ENCODE data around the gene DUSP1.
A peak's percentile ranks its signal among the peaks of the same experiment; 100 is the strongest.

The DUSP1 gene

GRCh38 chr5:172762214-172763119, 8.5 kb downstream of the DUSP1 start:
- no peak for DNase-seq

- no peak for DNase-seq
Measured at GRCh38 chr5:172760959-172761358, 10.0 kb downstream of the DUSP1 start.

GRCh38 chr5:172760136-172760535, 10.9 kb downstream of the DUSP1 start:
- DNase-seq: no peak

GRCh38 chr5:172758834-172759149, 12.2 kb downstream of the DUSP1 start:
- DNase-seq: no peak

GRCh38 chr5:172758077-172758833, 12.7 kb downstream of the DUSP1 start:
- peak; percentile 47 for DNase-seq

GRCh38 chr5:172757394-172758010, 13.5 kb downstream of the DUSP1 start:
- no peak for DNase-seq

- no peak for DNase-seq
Measured at GRCh38 chr5:172756764-172757393, 14.1 kb downstream of the DUSP1 start.

GRCh38 chr5:172754596-172755356, 16.2 kb downstream of the DUSP1 start:
- no peak for DNase-seq

- DNase-seq: no peak
Measured at GRCh38 chr5:172753101-172753500, 17.9 kb downstream of the DUSP1 start.

GRCh38 chr5:172751761-172752510, 19.1 kb downstream of the DUSP1 start:
- DNase-seq: no peak

- DNase-seq: no peak
Measured at GRCh38 chr5:172749881-172750633, 20.9 kb downstream of the DUSP1 start.

- no peak for DNase-seq
Measured at GRCh38 chr5:172749076-172749475, 21.9 kb downstream of the DUSP1 start.

GRCh38 chr5:172748341-172748843, 22.6 kb downstream of the DUSP1 start:
- DNase-seq: no peak

- DNase-seq: no peak
Measured at GRCh38 chr5:172747471-172747870, 23.5 kb downstream of the DUSP1 start.

- no peak for DNase-seq
Measured at GRCh38 chr5:172746725-172747124, 24.3 kb downstream of the DUSP1 start.

GRCh38 chr5:172745838-172746237, 25.2 kb downstream of the DUSP1 start:
- DNase-seq: no peak

- DNase-seq: no peak
Measured at GRCh38 chr5:172745406-172745805, 25.6 kb downstream of the DUSP1 start.

GRCh38 chr5:172744123-172745104, 26.6 kb downstream of the DUSP1 start:
- DNase-seq: no peak

Data from 8988T (cell line).